B cell (primary cell): Measurements from ENCODE around the gene ZIC2. TPM values are rescaled to one million over a fixed set of nuclear protein-coding genes. Genes with fewer than 3 reads are reported as not detected.

Source experiments
- ATAC-seq: fragments of 200-7000 bp; cut with Tn5 transposase; one replicate; pipeline ENCODE4 v1.10.0; 2021; ENCODE audit warnings: low read depth, mild to moderate bottlenecking, moderate number of reproducible peaks, moderate library complexity
- CTCF ChIA-PET: fragments of 350-600 bp; sonication (Branson Sonifier 250); formaldehyde crosslinking; loops from one replicate; lab custom pipeline; 2021; ENCODE audit warnings: antibody characterized with exemption, inconsistent platforms; lab: Charles Lee
- POLR2A ChIA-PET: fragments of 350-600 bp; sonication (Branson Sonifier 250); formaldehyde crosslinking; loops from one replicate; lab custom pipeline; 2021; ENCODE audit warnings: antibody characterized with exemption; lab: Charles Lee
- DNase-seq: peaks from one replicate; pipeline ENCODE4 v3.0.0; 2013
- H2AFZ ChIP-seq: 2 replicates; pipeline ENCODE4 v1.6.1; 2012; ENCODE audit warnings: mild to moderate bottlenecking, low read depth, low read length; ENCODE audit not compliant: insufficient read depth, poor library complexity, severe bottlenecking
- H3K27ac ChIP-seq, 2 donors: 1 replicate in 1 of 2; 2 replicates in 1 of 2; pipeline ENCODE4 v1.5.1; 2012 to 2013; ENCODE audit warnings: low read length in 2 of 2, mild to moderate bottlenecking in 2 of 2, moderate library complexity in 1 of 2
- H3K27me3 ChIP-seq, 4 experiments: fragments of 200-600 bp in 1 of 4; sonication (generic) in 1 of 4; replicated peaks in 1 of 4; 1 replicate in 2 of 4; 2 replicates in 2 of 4; pipeline versions ENCODE4 v1.6.1 to v1.7.0; 2013 to 2016; ENCODE audit warnings: low read length in 3 of 4, mild to moderate bottlenecking in 2 of 4, mixed read lengths in 1 of 4, moderate library complexity in 1 of 4; ENCODE audit not compliant: insufficient read depth in 4 of 4, control insufficient read depth in 3 of 4; ENCODE audit errors: control extremely low read depth in 1 of 4
- H3K36me3 ChIP-seq, 2 experiments: replicated peaks in 1 of 2; 1 replicate in 1 of 2; 2 replicates in 1 of 2; pipeline versions ENCODE4 v1.6.1 to v1.7.1; 2013; ENCODE audit warnings: low read length in 1 of 2; ENCODE audit not compliant: insufficient read depth in 2 of 2, control insufficient read depth in 1 of 2; ENCODE audit errors: control extremely low read depth in 1 of 2, extremely low read depth in 1 of 2
- H3K4me1 ChIP-seq, 2 donors: fragments of 200-600 bp in 1 of 2; sonication (generic) in 1 of 2; 1 replicate in 1 of 2; 2 replicates in 1 of 2; pipeline versions ENCODE4 v1.5.1 to v1.6.1; 2013 to 2017; ENCODE audit warnings: low read length in 2 of 2; ENCODE audit not compliant: control insufficient read depth in 2 of 2, insufficient read depth in 2 of 2
- H3K4me2 ChIP-seq: replicated peaks from 2 replicates; pipeline ENCODE3; 2012; ENCODE audit warnings: mild to moderate bottlenecking, low read depth, low read length; ENCODE audit not compliant: poor library complexity, severe bottlenecking
- H3K4me3 ChIP-seq, 5 experiments: fragments of 200-600 bp in 1 of 5; sonication (generic) in 1 of 5; 1 replicate in 3 of 5; 2 replicates in 2 of 5; pipeline versions ENCODE4 v1.5.1 to v1.7.0; 2011 to 2016; ENCODE audit warnings: low read length in 4 of 5, mild to moderate bottlenecking in 4 of 5, low read depth in 2 of 5, control low read depth in 1 of 5, moderate library complexity in 1 of 5; ENCODE audit not compliant: insufficient read depth in 1 of 5; ENCODE audit errors: control extremely low read depth in 1 of 5, extremely low read depth in 1 of 5
- H3K79me2 ChIP-seq: fragments of 200-600 bp; sonication (generic); one replicate; pipeline ENCODE4 v1.6.0; 2016; ENCODE audit warnings: low read length; ENCODE audit not compliant: control insufficient read depth, insufficient read depth
- H3K9ac ChIP-seq: fragments of 200-600 bp; sonication (generic); 2 replicates; pipeline ENCODE4 v1.6.1; 2017; ENCODE audit warnings: mild to moderate bottlenecking, low read length, moderate library complexity
- H3K9me3 ChIP-seq, 3 donors: one replicate each; pipeline versions ENCODE4 v1.6.1 to v1.7.1; 2013; ENCODE audit warnings: low read length in 2 of 3; ENCODE audit not compliant: control insufficient read depth in 2 of 3, insufficient read depth in 1 of 3; ENCODE audit errors: control extremely low read depth in 1 of 3
- H4K20me1 ChIP-seq: 2 replicates; pipeline ENCODE4 v1.6.0; 2012; ENCODE audit warnings: mild to moderate bottlenecking, low read length; ENCODE audit not compliant: insufficient read depth, control insufficient read depth, poor library complexity, severe bottlenecking
- H3K27ac Mint-ChIP-seq: one replicate; pipeline ENCODE4 v1.8.0; 2021; ENCODE audit warnings: mixed read lengths
- H3K27me3 Mint-ChIP-seq: one replicate; pipeline ENCODE4 v1.8.0; 2021; ENCODE audit warnings: mixed read lengths
- H3K4me1 Mint-ChIP-seq: one replicate; pipeline ENCODE4 v1.8.0; 2021; ENCODE audit warnings: mixed read lengths
- H3K4me3 Mint-ChIP-seq: one replicate; pipeline ENCODE4 v1.8.0; 2021; ENCODE audit warnings: mixed read lengths
- H3K9me3 Mint-ChIP-seq: one replicate; pipeline ENCODE4 v1.8.0; 2022; ENCODE audit warnings: mixed read lengths; ENCODE audit not compliant: insufficient read depth
- CTCF ChIP-seq: fragments of 200-600 bp; IDR thresholded peaks from one replicate; pipeline ENCODE4 v1.8.0; 2022; ENCODE audit warnings: antibody characterized with exemption, mild to moderate bottlenecking
- EZH2 ChIP-seq: IDR thresholded peaks from 2 replicates; pipeline ENCODE4 v1.6.1; 2012; ENCODE audit warnings: borderline replicate concordance, low read depth, mild to moderate bottlenecking, moderate library complexity, low read length; ENCODE audit not compliant: insufficient read depth, poor library complexity, severe bottlenecking
- WGBS: methylation state at CpG from one replicate; pipeline ENCODE4 v1.1.5; 2013; ENCODE audit warnings: missing lambda C conversion rate; ENCODE audit not compliant: insufficient coverage; 5-methylcytosine and 5-hydroxymethylcytosine counted together
- intact Hi-C: fragments of 100-400 bp; cut with micrococcal nuclease; formaldehyde crosslinking; loops from one replicate; pipeline ENCODE4 v1.10.0; 2022
- polyA plus RNA-seq: library from polyadenylated mRNA; depleted of rRNA; stranded (reverse); fragments of >200 nt; gene quantifications from 2 replicates; pipeline ENCODE4 v1.2.3, GENCODE V29; 2012
- total RNA-seq, 2 donors: library from RNA; stranded (reverse); fragments of 120-200 nt in 1 of 2; gene quantifications; 1 replicate in 1 of 2; 2 replicates in 1 of 2; pipeline versions ENCODE4 v1.2.3 to v1.2.4, GENCODE V29; 2013 to 2022

The ZIC2 gene
- total and polyA plus RNA-seq, 2 donors (not counting 1 experiment from before 2014, with no cell fraction given), result not detected

GRCh38 chr13:99989276-99990125 is 7.9 kb downstream of the ZIC2 start:
- ATAC-seq (no peak), DNase-seq (peak; percentile 46)
- peaks cover 22 to 43% of the 10 kb centered on the region in 2 donors for H3K4me1 ChIP-seq
- 6% methylated on average over 32 of the region's 42 CpGs for WGBS
- peaks cover 2 to 96% (median 76%) of the 10 kb centered on the region in 4 experiments for H3K27me3 ChIP-seq
- no peaks in the 10 kb centered on the region for H3K79me2 ChIP-seq
- H2AFZ ChIP-seq, result no peak overlapping the region
- H3K27ac Mint-ChIP-seq, result no peak overlapping the region
- peaks cover 12% of the 10 kb centered on the region for H3K4me1 Mint-ChIP-seq
- no peak overlapping the region for H3K4me3 ChIP-seq
- ChIA-PET CTCF (no interaction called here), POLR2A (no interaction called here)
- TF ChIP-seq EZH2, result no peak
- TF ChIP-seq CTCF, result no peak
- peaks cover 0 to 62% (median 28%) of the 10 kb centered on the region in 3 donors for H3K9me3 ChIP-seq
- peak overlapping the region; percentile 18 for H3K4me3 Mint-ChIP-seq
- intact Hi-C loops, result no loop called here
- H3K36me3 ChIP-seq, result no peaks in the 10 kb centered on the region
- H3K9ac ChIP-seq, result no peak overlapping the region
- H3K4me2 ChIP-seq, result no peak overlapping the region
- peaks cover 81% of the 10 kb centered on the region for H3K27me3 Mint-ChIP-seq
- H4K20me1 ChIP-seq, result no peaks in the 10 kb centered on the region
- H3K27ac ChIP-seq, result no peak overlapping the region
- H3K9me3 Mint-ChIP-seq, result peaks cover 5% of the 10 kb centered on the region
